Smooth muscle cell of the brain vasculature (primary cell): ENCODE results near the gene NAP1L4.
"Not testable (repeated sequence)": the region's sequence is repeated elsewhere in the genome, so short reads cannot be mapped to it uniquely, and the experiment has no call there.

Experiments used
- DNase-seq: peaks from one replicate; pipeline ENCODE4 v3.0.0-alpha.2; 2012; ENCODE audit warnings: low read depth, low spot score

The NAP1L4 gene

DNA sequence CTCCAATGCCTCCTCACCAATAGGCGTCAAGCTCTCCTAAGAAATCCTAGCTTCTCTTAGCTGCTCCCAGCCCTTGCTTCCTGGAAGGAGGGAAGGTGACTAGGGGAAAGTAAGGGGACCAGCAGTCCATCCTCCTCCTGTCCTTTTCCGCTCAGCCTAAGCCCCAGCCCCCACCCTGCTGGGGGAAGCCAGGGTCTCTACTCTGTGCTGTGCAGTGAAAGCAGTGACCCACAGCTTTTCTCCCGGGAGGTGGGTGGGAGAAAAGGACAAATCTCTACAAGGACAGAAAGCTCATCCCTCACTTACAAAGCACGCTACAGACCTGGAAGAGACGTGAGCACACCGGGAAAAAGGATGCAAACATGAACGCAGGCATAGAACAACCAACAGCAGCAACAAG lies 32.0 kb downstream of the NAP1L4 start:
- DNase-seq: no peak

DNA sequence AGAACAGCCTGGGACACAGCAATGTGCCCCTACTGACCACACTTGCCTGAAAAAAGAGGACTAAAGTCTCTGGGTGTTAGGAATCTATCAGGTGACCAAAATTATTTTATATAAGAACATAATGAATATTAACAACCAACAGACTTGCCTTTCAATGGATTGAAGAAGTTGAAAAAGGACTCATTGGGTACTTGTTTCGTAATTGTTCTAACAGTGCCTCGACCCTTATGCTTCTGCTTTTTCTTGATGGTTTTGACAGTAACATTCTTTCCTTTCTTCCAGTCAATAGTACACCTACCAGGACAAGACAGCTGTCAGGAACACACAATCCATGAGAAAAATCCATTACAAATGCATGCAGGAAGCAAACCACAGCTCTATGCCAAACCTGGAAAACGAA lies 33.9 kb downstream of the NAP1L4 start:
- DNase-seq: no peak

- DNase-seq: no peak
These were observed 36.1 kb downstream of the NAP1L4 start for GRCh38 chr11:2955906-2956476.

GRCh38 chr11:2954263-2954662 lies 37.9 kb downstream of the NAP1L4 start:
- no peak for DNase-seq

- no peak for DNase-seq
These were observed 39.8 kb downstream of the NAP1L4 start for GRCh38 chr11:2952290-2952689.

- no peak for DNase-seq
These were observed 40.7 kb downstream of the NAP1L4 start for GRCh38 chr11:2951231-2952110.

- DNase-seq: no peak
These were observed 41.3 kb downstream of the NAP1L4 start for GRCh38 chr11:2950825-2951224.

DNA sequence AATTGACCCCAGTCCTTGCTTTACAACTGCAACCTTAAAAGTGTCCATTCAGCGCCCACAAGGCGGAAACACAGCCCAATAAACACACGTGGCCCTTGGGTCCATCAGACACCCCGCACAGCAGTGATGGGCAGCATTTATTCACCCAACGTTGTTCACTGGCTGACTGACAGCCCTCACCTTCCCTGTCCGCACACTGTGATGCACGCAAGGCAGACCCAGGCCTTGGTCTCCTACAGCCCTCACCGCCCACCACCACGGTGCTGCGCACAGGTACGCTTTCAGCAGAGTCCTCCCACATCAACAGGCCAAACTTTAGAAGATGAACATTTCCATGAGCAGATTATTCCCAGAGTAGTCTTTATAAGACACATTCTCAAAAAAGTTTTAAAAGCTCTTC lies 42.2 kb downstream of the NAP1L4 start:
- DNase-seq: no peak

DNA sequence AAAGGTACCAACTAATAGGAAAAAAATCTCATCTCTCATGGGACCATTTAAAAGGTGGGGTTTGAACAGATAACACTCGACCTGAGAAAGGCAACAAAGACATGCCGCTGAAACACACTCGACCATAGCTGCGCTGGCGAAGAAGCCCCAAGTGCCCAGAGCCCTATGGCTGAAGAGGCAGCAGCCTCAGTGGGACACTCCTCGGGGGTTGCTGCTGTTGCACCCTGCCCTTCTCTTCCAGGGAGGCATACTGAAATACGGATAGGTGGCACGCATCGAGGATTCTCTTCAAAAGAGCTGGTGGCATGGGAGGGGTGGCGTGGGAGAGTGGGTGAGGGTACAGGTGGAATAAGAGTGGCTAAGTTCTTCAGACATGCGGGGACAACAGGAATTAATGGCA lies 44.4 kb downstream of the NAP1L4 start:
- DNase-seq: no peak

DNA sequence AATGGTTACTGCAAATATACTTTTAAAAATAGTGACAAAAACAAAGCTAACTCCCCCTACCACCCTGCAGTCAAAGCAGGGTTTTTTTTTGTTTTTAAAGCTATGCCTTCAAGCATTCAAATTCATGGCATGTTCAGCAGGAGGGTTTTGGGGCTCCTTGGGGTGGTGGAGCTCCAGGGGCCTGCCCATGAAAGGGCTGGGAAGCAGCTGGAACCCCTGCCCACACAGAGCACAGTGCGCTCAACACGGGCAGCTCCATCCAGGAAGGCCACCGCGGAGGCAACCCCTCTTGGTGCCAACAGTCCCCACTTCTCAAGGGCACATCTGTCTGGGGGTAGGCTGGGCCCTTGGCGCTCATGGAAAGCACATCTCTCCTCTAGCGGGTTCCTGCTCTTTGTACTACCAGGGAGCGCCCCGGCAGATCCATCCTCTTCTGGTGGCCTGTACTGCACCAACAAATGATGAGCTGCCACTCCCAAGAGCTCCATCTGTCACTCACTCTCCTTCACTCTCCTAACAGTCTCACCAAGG lies 46.3 kb downstream of the NAP1L4 start:
- DNase-seq: no peak

DNA sequence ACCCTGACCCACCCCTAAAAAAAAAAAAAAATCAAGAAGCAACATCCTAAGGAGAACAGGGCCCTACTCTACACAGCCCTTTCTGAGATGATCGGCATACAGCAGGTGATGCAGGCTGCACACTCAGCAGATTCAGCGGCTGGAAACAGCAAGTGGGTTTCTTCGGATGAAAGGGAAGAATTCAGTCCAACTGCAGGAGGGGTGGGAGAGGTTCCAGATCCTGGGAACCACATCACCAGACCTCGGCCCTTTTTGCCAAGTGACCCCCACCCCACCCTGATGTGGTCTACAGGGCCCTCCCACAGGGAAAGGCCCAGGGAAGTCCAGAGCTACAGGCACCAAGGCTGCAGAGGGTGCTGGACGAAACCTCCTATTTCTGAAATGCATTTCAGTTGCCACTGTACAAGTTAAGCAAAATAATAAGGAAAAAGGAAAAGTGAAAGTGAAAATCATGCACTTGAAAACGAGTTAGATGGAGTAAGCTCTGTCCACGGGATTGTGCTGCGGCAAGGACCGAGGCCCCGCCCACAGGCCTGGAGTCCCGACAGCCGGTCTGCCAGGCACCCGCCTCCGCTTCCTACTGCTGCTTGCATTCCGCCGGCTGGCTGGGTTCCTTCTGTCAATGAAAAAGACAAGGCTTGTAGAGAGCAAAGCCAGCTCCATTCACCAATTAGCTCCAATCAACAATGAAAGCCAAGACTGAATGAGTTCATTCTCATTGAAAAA lies 46.9 kb downstream of the NAP1L4 start:
- peak; percentile 72 for DNase-seq

- no peak for DNase-seq
These were observed 47.6 kb downstream of the NAP1L4 start for GRCh38 chr11:2944530-2944929.

DNA sequence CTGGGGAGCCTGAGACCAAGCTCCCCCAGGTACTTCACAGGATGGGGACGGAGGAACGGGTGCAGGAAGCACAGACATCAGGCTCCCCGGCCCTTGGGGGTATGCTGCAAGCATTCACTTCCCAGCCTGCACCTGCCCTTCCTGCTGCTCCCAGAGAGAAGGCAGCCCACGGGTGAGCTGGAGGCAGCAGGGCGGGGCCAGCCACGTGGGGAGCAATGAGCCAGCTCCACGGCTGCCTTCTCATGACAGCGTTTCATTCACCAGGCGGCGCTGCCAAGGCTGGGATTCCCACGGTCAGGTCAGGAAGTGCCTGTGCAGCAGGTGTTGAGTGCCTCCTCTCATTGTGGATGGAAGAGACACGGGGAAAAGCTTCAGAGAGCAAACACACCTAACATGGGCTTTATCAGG lies 48.4 kb downstream of the NAP1L4 start:
- no peak for DNase-seq

GRCh38 chr11:2942872-2943710 lies 49.0 kb downstream of the NAP1L4 start:
- no peak for DNase-seq

DNA sequence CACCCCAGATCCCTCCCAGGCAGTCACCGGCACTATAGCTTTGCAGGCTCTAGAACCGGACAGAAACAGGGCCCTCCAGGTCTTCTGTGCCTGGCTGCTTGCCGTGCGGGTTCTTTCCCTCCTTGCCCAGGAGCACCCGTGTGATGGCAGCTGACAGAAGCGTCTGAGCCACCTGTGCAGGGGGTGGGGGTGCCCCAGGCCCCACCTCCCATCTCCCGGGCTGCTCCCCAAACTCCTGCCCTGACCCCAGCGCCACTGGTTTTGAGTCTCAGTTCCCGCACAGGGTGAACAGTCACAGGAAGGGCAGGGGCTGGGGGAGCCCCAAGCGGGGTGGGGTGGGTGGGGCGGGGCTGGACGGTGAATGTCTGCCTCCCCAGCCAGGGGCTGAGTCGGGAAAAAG lies 49.7 kb downstream of the NAP1L4 start:
- no peak for DNase-seq

GRCh38 chr11:2940921-2941821 lies 51.0 kb downstream of the NAP1L4 start:
- no peak for DNase-seq

GRCh38 chr11:2940147-2940920 lies 51.8 kb downstream of the NAP1L4 start:
- DNase-seq: no peak

- DNase-seq: not testable (repeated sequence)
These were observed 53.4 kb downstream of the NAP1L4 start for GRCh38 chr11:2938458-2939418.
